HG03045 (cell line): Measurements from ENCODE around the gene CALN1.
"Not testable (repeated sequence)": the region's sequence is repeated elsewhere in the genome, so short reads cannot be mapped to it uniquely, and the experiment has no call there.

Source experiments
- ATAC-seq: cut with Tn5 transposase; IDR thresholded peaks from one replicate; pipeline ENCODE4 v1.9.1; 2021; ENCODE audit warnings: mild to moderate bottlenecking, moderate library complexity; ENCODE audit not compliant: unreplicated experiment

CALN1 gene

GRCh38 chr7:72268796-72269195 is 143.3 kb downstream of the CALN1 start:
- ATAC-seq = no peak

DNA sequence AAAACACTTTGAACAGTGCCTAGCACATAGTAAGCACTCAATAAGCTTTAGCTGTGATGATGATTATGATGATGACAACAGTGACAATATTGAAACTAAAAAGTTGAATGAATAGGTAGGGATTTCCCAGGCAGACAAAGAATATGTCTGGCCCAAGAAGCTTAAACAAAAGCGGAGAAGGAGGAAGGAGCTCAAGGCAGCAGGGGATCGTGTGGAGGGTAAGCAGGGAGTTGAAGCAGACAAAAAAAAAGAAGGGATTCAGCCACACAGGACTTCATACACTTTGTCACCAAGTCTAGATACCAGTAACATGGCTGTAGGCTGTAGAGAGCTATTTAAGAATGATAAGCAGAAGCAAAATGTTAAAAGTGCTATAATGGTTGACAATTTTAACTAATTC is 144.0 kb downstream of the CALN1 start:
- ATAC-seq = no peak

DNA sequence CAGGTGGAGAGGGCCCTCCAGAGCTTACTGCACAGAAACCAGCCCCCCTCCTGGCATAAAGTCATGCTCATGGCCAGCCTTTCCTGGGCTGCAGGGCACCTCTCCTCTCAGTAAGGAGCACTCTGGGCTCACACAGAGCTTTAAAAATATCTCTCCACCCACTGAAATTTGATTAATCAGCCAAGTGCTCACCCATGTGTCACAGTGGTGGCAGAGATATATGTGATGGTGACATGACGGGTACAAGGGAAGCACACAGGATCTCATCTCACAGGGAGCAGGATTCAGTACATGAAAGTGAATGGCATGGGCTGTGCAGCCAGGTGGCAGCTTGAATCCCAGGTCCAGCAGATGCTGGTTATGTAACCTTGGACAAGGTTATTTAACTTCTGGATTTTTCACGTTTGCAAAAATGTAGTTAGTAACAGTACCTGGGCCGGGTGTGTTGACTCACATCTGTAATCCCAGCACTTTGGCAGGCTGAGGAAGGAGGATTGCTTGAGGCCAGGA is 144.8 kb downstream of the CALN1 start:
- no peak for ATAC-seq

DNA sequence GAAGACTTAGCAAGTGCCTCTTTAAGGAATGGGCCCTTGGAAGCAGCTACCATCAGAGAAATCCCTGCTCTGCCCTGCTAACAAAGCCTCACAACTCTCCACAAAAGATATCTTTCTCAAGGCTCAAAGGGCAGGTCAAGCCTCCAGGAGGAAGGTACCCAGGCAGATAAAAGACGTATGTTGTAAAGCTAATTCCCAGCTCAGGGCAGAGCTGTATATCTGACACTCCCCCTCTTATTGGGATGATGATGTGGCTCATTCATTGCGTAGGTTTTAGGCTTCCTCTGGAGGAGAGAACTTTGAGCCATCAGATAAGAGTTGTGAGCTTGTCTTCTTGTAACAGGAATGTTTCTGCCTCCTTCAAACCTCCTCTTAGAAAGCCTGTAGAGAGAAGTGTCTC is 145.4 kb downstream of the CALN1 start:
- no peak for ATAC-seq

DNA sequence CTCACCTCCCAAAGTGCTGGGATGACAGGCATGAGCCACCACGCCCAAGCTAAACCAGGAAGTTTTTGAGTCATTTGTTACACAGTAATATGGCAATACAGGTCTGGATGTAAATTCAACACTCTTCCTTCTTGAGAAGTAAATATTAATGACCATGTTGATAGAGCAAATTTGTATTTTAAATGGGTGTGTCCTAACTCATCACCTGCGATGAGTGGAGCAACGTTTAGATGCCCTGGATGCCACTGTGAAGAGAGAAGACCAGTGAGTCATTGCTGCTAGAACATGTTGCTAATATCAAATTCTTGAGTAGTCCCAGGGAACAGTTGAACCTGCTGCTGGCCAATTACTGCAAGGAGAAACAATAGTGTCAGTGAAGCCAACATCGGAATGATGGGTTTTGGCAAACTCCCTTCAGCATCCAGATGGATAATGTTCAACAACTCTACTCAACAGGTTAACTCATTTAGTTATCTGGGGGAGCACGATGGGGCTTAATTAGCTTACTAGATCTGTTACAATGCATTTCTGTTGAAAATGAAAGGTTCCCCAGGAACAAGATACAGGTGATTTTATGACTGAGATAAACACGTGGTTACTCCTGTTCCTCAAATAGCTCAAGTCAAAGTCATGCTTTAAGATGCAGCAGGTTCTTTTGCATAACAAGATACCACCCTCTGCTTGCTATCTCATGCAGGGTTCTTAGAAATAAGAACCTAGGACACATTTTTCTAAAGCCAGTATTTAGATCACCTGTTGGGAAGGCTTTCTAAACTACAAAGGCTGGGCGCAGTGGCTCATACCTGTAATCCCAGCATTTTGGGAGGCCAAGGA is 146.8 kb downstream of the CALN1 start:
- ATAC-seq = no peak

- ATAC-seq = no peak
Observed at GRCh38 chr7:72260406-72260805, 151.7 kb downstream of the CALN1 start.

- no peak for ATAC-seq
Observed at GRCh38 chr7:72258074-72258473, 154.1 kb downstream of the CALN1 start.

DNA sequence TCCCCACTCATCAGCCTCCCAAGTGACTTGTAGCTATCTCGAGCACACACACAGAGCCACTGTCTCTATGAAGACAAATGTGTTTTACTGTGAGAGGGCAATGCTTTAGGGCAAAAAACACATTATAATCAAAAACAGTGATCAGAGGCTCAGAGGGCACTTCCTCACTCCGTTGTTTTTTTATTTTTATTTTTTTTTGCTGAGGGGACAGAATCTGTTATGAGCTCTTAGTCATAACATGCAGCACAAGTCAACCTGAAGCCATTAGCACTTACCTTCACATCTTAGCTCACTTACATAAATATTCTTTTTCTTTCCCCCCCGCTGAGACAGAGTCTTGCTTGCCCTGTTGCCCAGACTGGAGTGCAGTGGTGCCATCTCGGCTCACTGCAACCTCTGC is 157.7 kb downstream of the CALN1 start:
- no peak for ATAC-seq

DNA sequence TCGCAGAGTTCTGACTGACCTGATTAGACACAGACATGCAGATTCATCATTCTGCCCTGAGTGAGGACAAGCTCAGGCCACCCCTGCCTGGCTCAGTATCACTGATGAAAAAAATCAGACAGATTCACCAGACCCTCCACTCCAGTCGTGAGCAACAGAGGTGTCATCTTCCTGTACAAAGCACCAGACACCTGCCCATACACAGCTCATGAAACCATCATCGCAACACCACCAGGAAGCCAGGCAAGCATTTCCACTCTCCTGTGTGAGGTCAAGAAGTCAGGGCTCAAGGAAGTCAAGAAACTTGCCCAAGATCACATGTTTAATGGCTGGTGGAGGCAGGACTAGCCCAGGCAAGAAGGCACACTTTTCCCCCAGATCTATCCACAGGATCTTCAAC is 163.0 kb downstream of the CALN1 start:
- no peak for ATAC-seq

DNA sequence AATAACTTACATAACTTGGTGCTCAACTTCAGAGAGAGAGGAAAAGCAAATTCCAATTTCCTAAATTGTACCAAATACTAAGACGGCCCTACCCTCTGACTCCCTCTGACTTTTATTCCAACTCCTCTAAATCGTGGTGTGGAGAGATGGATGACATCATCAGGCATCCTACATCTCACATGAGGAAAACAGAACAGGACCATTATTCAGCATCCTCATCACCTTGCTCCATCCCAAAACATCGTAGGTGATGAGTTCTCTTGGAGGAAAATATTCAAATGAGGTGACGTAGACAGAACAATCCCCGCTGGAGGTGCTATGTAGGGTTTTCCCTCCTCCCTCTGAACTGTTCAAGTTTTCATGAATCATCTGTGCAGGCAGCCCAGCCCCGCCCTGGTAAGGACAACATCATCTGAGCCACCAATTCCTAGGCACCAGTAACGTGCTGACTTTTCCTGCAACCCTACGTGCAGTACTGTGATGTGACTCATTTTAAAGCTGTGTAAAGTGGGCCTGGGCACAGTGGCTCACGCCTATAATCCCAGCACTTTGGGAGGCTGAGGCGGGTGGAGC is 167.2 kb downstream of the CALN1 start:
- ATAC-seq = no peak

- ATAC-seq = no peak
Observed at GRCh38 chr7:72243329-72243728, 168.8 kb downstream of the CALN1 start.

- no peak for ATAC-seq
Observed at GRCh38 chr7:72235351-72235750, 176.8 kb downstream of the CALN1 start.

DNA sequence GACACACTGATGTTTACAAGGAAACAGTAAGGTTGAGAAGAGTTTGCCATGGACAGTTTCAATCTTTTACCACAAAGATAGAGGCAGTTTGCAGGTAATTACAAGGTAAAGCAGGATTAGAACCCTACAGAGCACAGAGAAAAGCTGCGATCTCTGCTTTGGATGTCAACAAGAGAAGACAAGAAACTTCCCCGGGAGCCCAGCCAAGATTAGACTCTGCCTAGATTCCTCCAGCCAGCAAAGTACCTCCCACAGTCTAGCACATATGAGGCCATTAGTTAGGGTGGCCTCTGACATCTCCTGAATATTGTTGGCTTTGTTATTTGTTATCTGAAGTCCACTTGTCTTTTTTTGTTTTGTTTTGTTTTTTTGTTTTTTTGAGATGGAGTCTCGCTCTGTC is 178.1 kb downstream of the CALN1 start:
- no peak for ATAC-seq

DNA sequence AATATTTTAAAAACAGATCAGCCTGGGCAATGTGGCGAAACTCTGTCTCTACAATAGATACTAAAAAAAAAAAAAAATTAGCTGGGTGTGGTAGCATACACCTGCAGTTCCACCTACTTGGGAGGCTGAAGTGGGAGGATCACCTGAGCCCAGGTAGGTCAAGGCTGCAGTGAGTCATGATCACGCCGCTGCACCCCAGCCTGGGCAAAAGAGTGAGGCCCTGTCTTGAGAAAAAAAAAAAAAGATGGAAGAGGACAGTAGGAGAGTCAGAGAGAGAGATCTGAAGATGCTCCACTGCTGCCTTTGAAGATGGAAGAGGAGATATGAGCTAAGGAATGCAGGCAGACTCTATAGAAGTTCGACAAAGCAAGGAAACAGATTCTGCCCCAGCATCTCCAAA is 181.9 kb downstream of the CALN1 start:
- ATAC-seq = no peak

- no peak for ATAC-seq
Observed at GRCh38 chr7:72223351-72223750, 188.8 kb downstream of the CALN1 start.

DNA sequence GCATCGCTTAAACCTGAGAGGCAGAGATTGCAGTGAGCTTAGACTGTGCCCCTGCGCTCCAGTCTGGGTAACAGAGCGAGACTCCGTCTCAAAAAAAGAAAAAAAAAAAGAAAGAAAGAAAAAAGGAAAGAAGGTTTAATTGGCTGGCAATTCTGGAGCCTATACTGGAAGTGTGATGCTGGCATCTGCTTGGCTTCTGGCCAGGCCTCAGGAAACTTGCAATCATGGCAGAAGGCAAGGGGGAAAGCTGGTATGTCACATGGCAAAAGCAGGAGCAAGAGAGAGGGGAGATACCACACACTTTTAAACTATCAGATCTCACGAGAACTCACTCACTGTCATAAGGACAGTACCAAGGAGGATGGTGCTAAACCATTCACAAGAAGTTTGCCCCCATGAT is 190.0 kb downstream of the CALN1 start:
- ATAC-seq = no peak

DNA sequence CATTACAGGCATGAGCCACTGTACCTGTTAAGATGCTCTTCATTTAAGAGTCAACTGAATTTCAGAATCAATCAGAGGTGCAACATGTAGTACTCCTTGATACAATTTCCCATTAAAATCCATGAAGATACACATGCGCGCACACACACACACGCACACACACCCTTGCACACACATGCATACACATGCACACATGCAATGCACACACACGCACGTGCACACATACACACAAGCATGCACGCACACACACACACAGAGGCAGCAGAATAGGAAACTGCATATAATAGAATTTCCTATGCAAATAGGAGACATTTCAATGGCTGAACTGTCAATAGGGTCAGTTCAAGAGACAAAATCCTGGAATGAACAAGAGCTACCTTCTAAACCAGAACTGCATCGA is 192.6 kb downstream of the CALN1 start:
- ATAC-seq = no peak

DNA sequence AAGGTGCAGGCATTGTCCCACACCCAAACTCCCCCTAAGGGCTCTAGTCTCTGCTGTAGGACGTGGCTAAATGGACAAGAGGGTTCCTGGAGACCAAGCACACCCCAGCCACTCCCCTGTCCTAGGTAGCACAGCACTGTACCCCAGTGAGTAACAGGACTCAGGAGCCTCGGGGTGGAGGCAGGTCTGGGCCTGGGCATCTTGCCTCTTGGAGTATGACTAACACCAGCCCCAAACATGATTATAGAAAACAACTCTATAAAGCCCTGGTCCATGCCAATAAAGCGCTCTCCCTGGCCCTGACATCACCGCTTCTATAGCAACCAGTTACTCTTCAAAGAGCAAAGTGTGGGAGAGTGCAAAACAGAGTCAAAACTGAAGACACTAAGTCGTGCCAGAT is 195.0 kb downstream of the CALN1 start:
- ATAC-seq = no peak

DNA sequence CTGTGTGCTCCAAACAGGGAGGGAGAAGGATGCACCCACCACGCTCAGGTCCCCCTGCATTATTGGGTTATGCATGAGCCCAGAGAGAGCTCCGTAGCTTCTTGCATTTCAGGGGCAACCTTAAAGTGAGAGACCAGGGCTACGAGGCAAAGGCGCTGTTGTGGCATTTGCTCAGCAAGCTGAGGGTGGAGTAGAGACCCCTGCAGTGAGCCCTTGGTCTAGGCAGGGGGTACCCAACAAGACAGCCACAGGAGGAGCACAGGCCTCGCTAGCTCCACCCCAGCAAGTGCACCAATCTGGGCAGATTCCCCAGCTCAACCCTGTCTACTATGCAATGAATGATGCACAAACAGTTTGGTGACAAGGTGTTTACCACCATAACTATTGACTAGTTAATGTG is 198.4 kb downstream of the CALN1 start:
- no peak for ATAC-seq

DNA sequence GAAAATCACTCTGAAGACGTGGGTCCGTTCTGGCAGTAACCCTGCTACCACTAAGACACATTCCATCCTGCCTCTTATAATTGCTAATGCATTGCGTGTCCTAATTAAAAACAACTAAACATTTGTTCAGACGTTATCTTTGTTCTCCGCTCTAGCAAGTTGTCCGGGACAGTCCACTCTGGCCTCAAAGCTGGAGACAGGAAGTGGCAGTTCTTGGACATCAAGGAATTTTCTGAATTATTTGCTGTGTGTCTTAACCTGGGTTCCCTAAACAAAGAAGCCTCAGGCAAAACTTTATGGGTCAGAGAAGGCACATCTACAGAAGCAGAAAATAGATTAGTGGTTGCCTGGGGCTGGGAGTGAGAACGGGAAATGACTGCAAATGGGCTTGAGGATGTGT is 199.1 kb downstream of the CALN1 start:
- no peak for ATAC-seq

GRCh38 chr7:72211175-72211574 is 201.0 kb downstream of the CALN1 start:
- ATAC-seq = no peak

DNA sequence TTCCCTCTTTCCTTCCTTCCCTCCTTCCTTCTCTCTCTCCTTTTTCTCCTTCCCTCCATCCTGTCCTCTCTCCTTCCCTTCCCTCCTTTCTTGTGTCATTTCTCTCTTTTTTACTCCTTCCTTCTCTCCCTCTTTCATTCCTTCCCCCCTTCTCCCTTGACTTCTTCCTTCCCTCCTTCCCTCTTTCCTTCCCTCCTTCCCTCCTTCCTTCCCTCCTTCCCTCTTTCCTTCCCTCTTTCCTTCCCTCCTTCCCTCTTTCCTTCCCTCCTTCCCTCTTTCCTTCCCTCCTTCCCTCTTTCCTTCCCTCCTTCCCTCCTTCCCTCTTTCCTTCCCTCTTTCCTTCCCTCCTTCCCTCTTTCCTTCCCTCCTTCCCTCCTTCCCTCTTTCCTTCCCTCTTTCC is 203.1 kb downstream of the CALN1 start:
- not testable (repeated sequence) for ATAC-seq

DNA sequence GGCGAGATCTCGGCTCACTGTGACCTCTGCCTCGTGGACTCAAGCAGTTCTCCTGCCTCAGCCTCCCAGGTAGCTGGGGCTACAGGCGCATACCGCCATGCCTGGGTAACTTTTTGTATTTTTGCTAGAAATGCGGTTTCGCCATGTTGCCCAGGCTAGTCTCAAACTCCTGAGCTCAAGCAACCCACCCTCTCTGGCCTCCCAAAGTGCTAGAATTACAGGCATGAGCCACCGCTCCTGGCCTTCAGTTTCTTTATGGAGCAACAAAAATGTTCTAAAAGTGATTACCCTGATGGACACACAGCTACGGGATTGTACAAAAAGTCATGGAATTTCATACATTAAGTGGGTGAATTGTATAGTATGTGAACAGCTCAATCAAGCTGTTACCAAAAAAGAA is 216.0 kb downstream of the CALN1 start:
- ATAC-seq = no peak
